ENCODE measurements around the gene RPN2. TPM values are rescaled to one million over a fixed set of nuclear protein-coding genes. Genes with fewer than 3 reads are reported as not detected.
A peak's percentile ranks its signal among the peaks of the same experiment; 100 is the strongest.

RPN2 gene
- total and polyA plus RNA-seq, 2 of the 13 experiments (the other 11 are each of a cell fraction or from before 2014, with no cell fraction given): 587 to 1,818 TPM

- Histone ChIP-seq H3K4me2 (ENCODE audit: low read depth, low read length) (no peak overlapping the region), H3K4me1 (ENCODE audit: insufficient read depth, low read length) (peaks cover 7% of the 10 kb centered on the region; the same call in 1 of the 2 replicates), H3K79me2 (ENCODE audit: insufficient read depth, low read length) (no peaks in the 10 kb centered on the region), H3K9me3 (ENCODE audit: low read length) (no peaks in the 10 kb centered on the region), H3K27ac (ENCODE audit: extremely low read length, insufficient read depth, low read length) (no peak overlapping the region), H3K4me3 (replicated peaks in 1 of 3; ENCODE audit: insufficient read depth in 1 of 3, low read depth in 2 of 3, low read length in 3 of 3) (no peak overlapping the region), H3K9ac (ENCODE audit: insufficient read depth, low read depth, low read length) (no peak overlapping the region), H3K27me3 (ENCODE audit: control insufficient read depth in 1 of 2, insufficient read depth in 2 of 2, low read length in 2 of 2) (no peaks in the 10 kb centered on the region), H3K36me3 (replicated peaks in 1 of 2; ENCODE audit: control insufficient read depth in 1 of 2, insufficient read depth in 2 of 2, low read length in 2 of 2) (peaks cover 22 to 37% of the 10 kb centered on the region in 2 experiments), H2AFZ (ENCODE audit: low read length) (no peak overlapping the region), H4K20me1 (ENCODE audit: insufficient read depth, low read length) (no peaks in the 10 kb centered on the region)
- DNase-seq (ENCODE audit: low spot score) (no peak), ATAC-seq (no peak), FAIRE-seq (no peak)
- intact Hi-C loops (cut with micrococcal nuclease; ENCODE audit: unreplicated experiment): no loop called here
- 88% methylated on average over 25 of the region's 25 CpGs for WGBS (ENCODE audit: low lambda C conversion rate)
- TF ChIP-seq MLXIP (CRISPR knock-in tag; IDR thresholded peaks at IDR 0.05; ENCODE audit: borderline replicate concordance) (no peak), ZNF687 (CRISPR knock-in tag; IDR thresholded peaks at IDR 0.05) (0 out of 2 replicates have a peak, but pooled peaks have one; percentile 0), ZNF280D (CRISPR knock-in tag; IDR thresholded peaks at IDR 0.05) (no peak), AGO2 (optimal IDR thresholded peaks at IDR 0.05; ENCODE audit: low read depth, low read length) (peak; percentile 64)
- BruUV-seq (replicated peaks): no TSS peak
- ChIA-PET CTCF (ENCODE audit: low intra/inter-chr PET ratio, low total read pairs) (no interaction called here), POLR2A (no interaction called here)
- in situ Hi-C loops (cut with HindIII; ENCODE audit: extremely low pct_ligation_motif_present, low pct_unique_long_range_greater_than_20kb): no loop called here
These were observed 66.4 kb downstream of the RPN2 start for GRCh38 chr20:37245216-37246150.

Data from HepG2 (cell line).